IPS-11a (cell line): ENCODE data around the gene SLC2A2.

Source experiments
- H3K4me3 ChIP-seq: one replicate; pipeline ENCODE4 v1.5.1; 2013; ENCODE audit warnings: low read depth, low read length, control low read depth

Gene SLC2A2

DNA sequence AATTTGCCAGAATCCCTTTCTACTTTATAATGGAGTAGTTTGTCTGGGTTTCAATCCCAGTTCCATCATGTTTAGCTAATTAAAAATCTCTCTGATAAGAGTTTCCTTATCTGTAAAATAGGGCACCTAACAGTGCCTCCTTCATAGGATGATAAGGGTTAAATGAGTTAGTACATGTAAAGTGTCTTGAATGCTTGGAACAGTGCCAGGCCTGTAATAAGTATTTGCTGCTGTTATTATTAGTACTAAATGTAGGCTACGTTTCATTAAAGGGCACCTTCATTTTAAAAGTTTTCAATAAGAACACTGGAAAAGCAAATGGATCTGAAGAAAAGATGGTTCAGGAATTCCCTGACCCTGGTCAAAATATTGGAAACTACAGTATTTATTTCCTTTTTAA is 11.8 kb upstream of the SLC2A2 start:
- no peak overlapping the region for H3K4me3 ChIP-seq

GRCh38 chr3:171028779-171029232 is 2.3 kb upstream of the SLC2A2 start:
- no peak overlapping the region for H3K4me3 ChIP-seq

DNA sequence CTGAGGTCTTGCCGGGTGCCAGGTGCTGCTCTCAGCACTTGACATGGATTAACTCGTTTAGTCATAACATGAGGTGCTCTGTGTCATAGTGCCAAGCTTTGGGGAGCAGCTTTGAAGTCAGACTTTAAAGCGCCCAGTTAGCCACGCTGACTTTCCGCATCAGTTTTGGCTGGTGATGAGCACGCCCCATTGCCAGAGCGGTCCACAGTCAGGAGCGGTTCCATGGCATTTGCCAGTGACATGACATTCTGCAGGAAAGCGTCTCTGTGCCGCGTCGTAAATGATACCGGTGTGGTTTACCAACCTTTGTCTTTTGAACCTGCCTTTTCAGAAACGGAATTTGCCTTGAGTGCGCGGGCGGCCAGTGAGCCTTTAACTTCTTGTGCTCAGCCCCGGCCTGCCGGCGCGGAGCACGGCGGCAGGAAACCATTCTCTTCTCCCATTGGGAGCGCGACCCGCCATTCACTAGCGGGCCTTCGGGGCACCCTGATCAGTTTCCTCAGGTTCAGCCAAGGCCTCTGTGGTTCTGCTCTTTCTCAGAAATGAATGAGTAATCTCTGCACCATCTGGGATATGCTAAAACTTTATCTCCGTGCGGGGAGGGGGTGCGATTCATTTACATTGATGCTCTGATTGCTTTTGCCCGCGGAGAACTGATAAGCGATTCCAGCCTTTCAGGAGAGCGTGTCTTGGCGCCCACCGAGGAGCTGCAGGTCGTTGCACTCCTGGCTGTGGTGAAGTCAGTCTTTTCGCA is 1.7 kb upstream of the SLC2A2 start:
- peak overlapping the region; percentile 14 for H3K4me3 ChIP-seq

- no peak overlapping the region for H3K4me3 ChIP-seq
These were observed 3.0 kb downstream of the SLC2A2 start for GRCh38 chr3:171023566-171023965.

DNA sequence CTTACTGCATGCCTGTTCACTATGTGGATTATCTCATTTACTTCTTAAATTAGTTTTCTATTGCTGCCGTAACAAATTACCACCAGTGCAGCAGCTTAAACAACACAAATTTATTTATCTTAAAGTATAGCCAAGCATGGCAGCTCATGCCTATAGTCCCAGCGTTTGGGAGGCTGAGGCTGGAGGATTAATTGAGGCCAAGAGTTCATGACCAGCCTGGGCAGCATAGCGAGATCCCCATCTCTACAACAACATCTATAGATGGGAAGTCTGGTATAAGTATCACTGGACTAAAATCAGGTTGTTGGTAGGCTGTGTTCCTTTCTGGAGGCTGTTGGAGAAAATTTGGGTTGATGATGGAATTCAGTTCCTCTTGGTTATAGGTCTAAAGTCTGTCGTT is 5.1 kb downstream of the SLC2A2 start:
- no peak overlapping the region for H3K4me3 ChIP-seq

DNA sequence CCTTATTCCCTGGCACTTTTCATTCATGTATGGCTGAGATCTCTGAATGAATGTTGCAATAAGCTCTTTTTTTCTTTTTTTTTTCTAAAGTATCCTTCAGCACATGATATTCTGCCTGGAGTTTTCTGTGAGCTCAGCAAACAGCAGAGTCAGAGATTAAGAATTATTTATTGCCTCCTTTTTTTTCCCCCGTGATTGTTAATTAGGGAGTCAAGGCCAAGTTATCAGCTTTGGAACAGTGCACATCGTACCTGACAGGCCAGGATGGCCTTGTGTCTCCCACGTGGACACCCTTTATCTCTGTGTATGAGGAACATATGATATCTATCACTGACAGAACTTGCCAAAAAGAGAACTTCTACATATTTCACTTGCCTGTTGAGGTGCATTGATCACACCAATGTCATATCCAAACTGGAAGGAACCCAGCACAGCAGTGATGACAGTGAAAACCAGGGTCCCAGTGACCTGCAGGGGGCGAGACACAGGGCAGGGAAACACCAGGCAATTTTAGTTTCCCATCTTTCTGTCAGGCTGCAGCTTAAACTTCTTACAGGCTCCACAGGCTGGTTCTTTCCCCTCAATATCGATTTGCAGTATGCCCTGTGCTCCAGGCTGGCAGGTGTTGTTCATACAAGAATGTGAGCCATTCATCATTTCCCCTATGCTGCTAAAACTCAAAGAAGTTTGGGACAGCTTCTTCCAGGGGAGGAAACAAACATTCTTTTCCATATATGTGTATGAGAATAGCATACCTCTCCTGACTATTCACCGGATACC is 8.2 kb downstream of the SLC2A2 start:
- H3K4me3 ChIP-seq: no peak overlapping the region

GRCh38 chr3:171013822-171014748 is 12.4 kb downstream of the SLC2A2 start:
- no peak overlapping the region for H3K4me3 ChIP-seq

- no peak overlapping the region for H3K4me3 ChIP-seq
These were observed 14.6 kb downstream of the SLC2A2 start for GRCh38 chr3:171011873-171012336.

DNA sequence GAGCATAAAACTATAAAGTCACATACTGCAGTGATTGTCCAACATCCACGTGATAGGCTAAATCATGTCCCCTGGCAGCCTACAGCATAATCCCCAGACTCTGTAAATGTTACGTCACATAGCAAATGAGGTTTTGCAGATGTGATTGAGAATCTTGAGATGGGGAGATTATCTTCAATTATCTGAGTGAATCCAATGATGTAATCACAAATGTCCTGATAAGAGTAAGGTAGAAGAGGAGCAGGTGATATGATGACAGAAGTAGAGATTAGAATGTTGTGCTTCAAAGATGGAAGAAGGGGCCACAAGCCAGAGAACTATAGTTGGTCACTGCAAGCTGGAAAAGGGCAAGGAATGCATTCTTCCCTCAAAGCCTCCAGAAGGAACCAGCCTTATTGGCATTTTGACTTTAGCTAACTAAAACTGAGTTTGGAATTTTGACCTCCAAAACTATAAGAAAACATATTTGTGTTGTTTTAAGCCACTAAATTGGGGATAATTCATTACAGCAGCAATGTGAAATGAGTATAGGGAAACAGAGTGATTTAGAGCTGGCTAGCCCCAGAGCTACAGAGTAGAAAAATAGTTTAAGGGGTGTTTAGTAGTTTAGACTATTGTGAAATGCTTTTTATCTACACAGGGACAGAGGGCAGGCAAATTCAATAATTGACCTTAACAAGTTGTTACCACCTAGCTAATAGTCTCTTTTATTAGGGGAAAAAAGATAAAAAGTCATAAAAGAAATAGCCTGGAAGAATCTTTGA is 15.2 kb downstream of the SLC2A2 start:
- no peak overlapping the region for H3K4me3 ChIP-seq

- no peak overlapping the region for H3K4me3 ChIP-seq
These were observed 19.2 kb downstream of the SLC2A2 start for GRCh38 chr3:171007316-171007715.

DNA sequence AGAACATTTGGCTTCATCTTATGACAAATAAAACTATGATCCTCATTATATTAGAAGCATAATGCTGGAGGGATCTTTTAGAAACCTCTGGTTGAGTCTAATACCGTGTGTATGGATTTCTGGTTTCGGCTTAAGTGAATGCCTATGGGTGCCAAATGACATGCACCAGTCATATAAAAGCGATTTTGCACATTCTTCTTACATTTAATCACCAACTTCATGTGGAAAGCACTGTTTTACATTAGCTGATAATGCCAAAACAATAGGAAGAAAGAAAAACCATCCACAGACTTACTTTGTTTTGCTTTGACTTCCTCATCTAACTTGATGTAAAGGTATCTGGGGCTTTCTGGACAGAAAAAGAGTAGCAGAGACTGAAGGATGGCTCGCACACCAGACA is 20.9 kb downstream of the SLC2A2 start:
- no peak overlapping the region for H3K4me3 ChIP-seq

GRCh38 chr3:171001957-171002694 is 24.4 kb downstream of the SLC2A2 start:
- H3K4me3 ChIP-seq: no peak overlapping the region

DNA sequence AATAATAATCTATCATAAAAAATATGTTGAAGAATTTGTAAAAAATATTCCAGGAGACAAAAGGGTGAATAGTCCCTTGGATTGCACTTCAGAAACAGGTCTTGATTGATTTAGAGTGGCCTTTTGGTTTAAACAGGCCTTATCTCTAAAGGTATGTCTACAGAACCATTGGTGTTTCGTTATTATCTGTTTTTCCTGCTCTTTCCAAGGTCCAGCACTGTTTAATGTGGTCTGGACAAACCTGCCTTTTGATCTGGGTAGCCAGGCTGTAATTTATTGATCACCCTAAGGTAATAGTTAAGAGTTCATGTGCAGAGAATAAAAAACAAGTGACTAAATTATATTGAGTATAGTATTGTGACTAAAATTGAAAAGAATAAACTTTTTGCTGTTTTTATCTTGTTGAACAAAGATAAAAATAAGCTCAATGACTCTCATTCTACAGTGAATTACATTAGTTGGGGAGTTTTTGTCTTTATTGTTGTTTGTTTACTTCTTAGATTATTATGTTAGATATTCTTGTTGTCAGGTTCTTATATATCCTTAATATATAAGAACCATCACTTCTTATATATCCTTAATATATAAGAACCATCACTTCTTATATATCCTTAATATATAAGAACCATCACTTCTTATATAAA is 25.1 kb downstream of the SLC2A2 start:
- no peak overlapping the region for H3K4me3 ChIP-seq

- no peak overlapping the region for H3K4me3 ChIP-seq
These were observed 26.2 kb downstream of the SLC2A2 start for GRCh38 chr3:171000281-171000680.

DNA sequence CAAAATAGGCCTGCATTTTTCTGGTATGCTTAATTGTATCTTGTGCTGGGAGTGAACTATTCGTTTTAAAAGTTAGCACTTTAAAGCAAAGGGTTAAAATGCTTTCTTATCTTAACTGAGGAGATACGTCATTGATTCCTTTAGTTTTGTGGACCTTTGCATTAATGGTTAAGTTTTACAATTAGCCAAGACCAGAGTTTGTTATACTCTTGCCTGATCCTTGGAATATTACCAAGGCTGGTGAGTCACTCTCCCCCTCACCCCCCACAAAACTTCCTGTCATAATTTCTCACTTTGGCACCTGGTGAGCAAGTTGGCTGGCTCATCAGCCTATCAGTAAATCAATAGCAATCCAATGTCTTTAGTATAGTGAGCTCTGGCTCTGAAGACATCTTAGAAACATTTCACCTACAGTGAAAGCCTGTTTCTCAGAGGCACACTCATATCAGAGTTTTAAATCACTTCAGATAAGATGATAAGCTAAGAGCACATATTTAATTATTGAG is 26.7 kb downstream of the SLC2A2 start:
- no peak overlapping the region for H3K4me3 ChIP-seq

GRCh38 chr3:170997961-170998913 is 28.3 kb downstream of the SLC2A2 start:
- H3K4me3 ChIP-seq: no peak overlapping the region

DNA sequence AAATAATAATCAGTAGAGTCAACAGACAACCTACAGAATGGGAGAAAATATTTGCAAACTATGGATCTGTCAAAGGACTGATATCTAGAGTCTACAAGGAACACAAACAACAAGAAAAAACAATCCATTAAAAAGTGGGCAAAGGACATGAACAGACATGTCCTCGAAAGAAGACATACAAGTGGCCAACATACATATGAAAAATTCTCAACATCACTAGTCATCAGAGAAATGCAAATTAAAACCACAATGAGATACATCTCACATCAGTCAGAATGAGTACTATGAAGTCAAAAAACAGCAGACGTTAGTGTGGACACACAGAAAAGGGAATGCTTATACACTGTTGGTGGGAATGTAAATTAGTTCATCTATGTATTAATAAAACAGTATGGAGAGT is 33.7 kb downstream of the SLC2A2 start:
- H3K4me3 ChIP-seq: no peak overlapping the region

DNA sequence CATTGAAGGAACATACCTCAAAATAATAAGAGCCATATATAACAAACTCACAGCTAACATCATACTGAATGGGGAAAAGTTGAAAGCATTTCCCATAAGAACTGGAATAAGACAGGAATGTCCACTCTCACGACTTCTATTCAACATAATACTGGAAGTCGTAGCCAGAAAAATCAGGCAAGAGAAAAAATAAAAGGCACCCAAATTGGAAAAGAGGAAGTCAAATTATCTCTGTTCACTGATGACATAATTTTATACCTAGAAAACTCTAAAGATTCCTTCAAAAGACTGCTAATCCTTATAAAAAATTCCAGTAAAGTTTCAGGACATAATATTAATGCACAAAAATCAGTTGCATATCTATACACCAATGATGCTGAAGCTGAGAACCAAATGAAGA is 34.9 kb downstream of the SLC2A2 start:
- H3K4me3 ChIP-seq: no peak overlapping the region
